ENCODE results near the gene CTDNEP1. TPM values are rescaled to one million over a fixed set of nuclear protein-coding genes. Genes with fewer than 3 reads are reported as not detected.

Gene CTDNEP1
- total RNA-seq, 6 experiments from 2014 or later, result 25.9 to 34.6 (median 31.9) TPM

- Histone ChIP-seq H3K36me3 (peaks cover 0 to 5% (median 0%) of the 10 kb centered on the region in 4 donors), H3K27me3 (no peaks in the 10 kb centered on the region), H3K4me3 (no peak overlapping the region), H3K27ac (no peak overlapping the region), H3K9me3 (no peaks in the 10 kb centered on the region), H3K4me1 (peaks cover 0 to 5% (median 0%) of the 10 kb centered on the region in 4 donors)
- intact Hi-C loops (cut with DNase I), result no loop called here
- 100% methylated on average over 1 of the region's 15 CpGs for WGBS (ENCODE audit: insufficient coverage, low coverage, low lambda C conversion rate, missing lambda C conversion rate)
- DNase-seq, result peak in 1 of 3 donors; percentile 45
- TF ChIP-seq POLR2A (IDR thresholded peaks at IDR 0.05) (no peak), CTCF (IDR thresholded peaks at IDR 0.05) (no peak)
- peak in 1 of 4 donors; percentile 3 for ATAC-seq
Measured at GRCh38 chr17:7204336-7204735, 47.2 kb downstream of the CTDNEP1 start.

GRCh38 chr17:7203391-7203790, 48.1 kb downstream of the CTDNEP1 start:
- ATAC-seq (no peak), DNase-seq (no peak)
- H3K27ac ChIP-seq, result no peak overlapping the region
- no peaks in the 10 kb centered on the region for H3K27me3 ChIP-seq
- peaks cover 0 to 5% (median 0%) of the 10 kb centered on the region in 4 donors for H3K4me1 ChIP-seq
- WGBS (ENCODE audit: insufficient coverage, low coverage, low lambda C conversion rate, missing lambda C conversion rate), result 100% methylated on average over 3 of the region's 16 CpGs
- peaks cover 0 to 5% (median 0%) of the 10 kb centered on the region in 4 donors for H3K36me3 ChIP-seq
- H3K9me3 ChIP-seq, result no peaks in the 10 kb centered on the region
- no peak for TF ChIP-seq POLR2A (IDR thresholded peaks at IDR 0.05)
- TF ChIP-seq CTCF (IDR thresholded peaks at IDR 0.05), result no peak
- H3K4me3 ChIP-seq, result no peak overlapping the region
- intact Hi-C loops (cut with DNase I), result no loop called here

- ATAC-seq (no peak), DNase-seq (peak in 2 of 3 donors; percentile 40 to 43)
- Histone ChIP-seq H3K27ac (no peak overlapping the region), H3K9me3 (no peaks in the 10 kb centered on the region), H3K36me3 (no peaks in the 10 kb centered on the region), H3K27me3 (no peaks in the 10 kb centered on the region), H3K4me1 (no peaks in the 10 kb centered on the region), H3K4me3 (no peak overlapping the region)
- TF ChIP-seq POLR2A (IDR thresholded peaks at IDR 0.05), result no peak
- no peak for TF ChIP-seq CTCF (IDR thresholded peaks at IDR 0.05)
- intact Hi-C loops (cut with DNase I), result no loop called here
- 89% methylated on average over 6 of the region's 22 CpGs for WGBS (ENCODE audit: insufficient coverage, low coverage, low lambda C conversion rate, missing lambda C conversion rate)
Measured at GRCh38 chr17:7196651-7197401, 54.7 kb downstream of the CTDNEP1 start.

GRCh38 chr17:7195971-7196370, 55.6 kb downstream of the CTDNEP1 start:
- Histone ChIP-seq H3K36me3 (no peaks in the 10 kb centered on the region), H3K27ac (no peak overlapping the region), H3K9me3 (no peaks in the 10 kb centered on the region), H3K27me3 (no peaks in the 10 kb centered on the region), H3K4me3 (no peak overlapping the region), H3K4me1 (no peaks in the 10 kb centered on the region)
- ATAC-seq, result no peak
- peak in 1 of 3 donors; percentile 17 for DNase-seq
- no peak for TF ChIP-seq POLR2A (IDR thresholded peaks at IDR 0.05)
- TF ChIP-seq CTCF (IDR thresholded peaks at IDR 0.05), result no peak
- WGBS (ENCODE audit: insufficient coverage, low coverage, low lambda C conversion rate, missing lambda C conversion rate), result 60% methylated on average over 1 of the region's 12 CpGs
- intact Hi-C loops (cut with DNase I), result no loop called here

MicroRNAs encoded within 50 kb of the gene (microRNA counts, 767-probe panel; counts per million panel counts)
- 237 counts per million for microRNA hsa-miR-324-3p
- 237 counts per million for microRNA hsa-miR-324-5p

Small RNA genes within 50 kb of the gene (microRNA-seq; reads per million reads assigned to microRNA genes)
- gene MIR324, result 896 to 1,135 reads per million in 2 donors

Small RNA genes within 50 kb of the gene (small RNA-seq; reads per million reads assigned to genes)
- 1.4 to 3.1 reads per million in 2 experiments for gene MIR324
- gene RF00019, result 0 reads per million in 2 experiments

Other genes with a start within 250 kb of the CTDNEP1 start
- gene RNASEK, start 239.1 kb downstream of the CTDNEP1 start, total RNA-seq, result 100 to 1,000 TPM in 3 of 6 experiments, 10 to 100 TPM in 3; 72.5 to 141 (median 108) TPM
- gene BCL6B, start 228.7 kb downstream of the CTDNEP1 start, total RNA-seq, result 1 to 10 TPM in 5 of 6 experiments, under 1 TPM in 1; 0.71 to 3.5 (median 1.5) TPM
- gene SLC16A13, start 215.7 kb downstream of the CTDNEP1 start, total RNA-seq, result 10 to 100 TPM; 14.7 to 66.4 (median 39.5) TPM
- 10 to 100 TPM in 1 of 6 experiments, 1 to 10 TPM in 4, under 1 TPM in 1; 0.84 to 10.2 (median 2.4) TPM for gene SLC16A11, start 207.6 kb downstream of the CTDNEP1 start, total RNA-seq
- gene CLEC10A, start 171.5 kb downstream of the CTDNEP1 start, total RNA-seq, result 1 to 10 TPM in 4 of 6 experiments, under 1 TPM in 2; 0.77 to 2.6 (median 1.5) TPM
- 100 to 1,000 TPM; 412 to 553 (median 461) TPM for gene ASGR2, start 136.9 kb downstream of the CTDNEP1 start, total RNA-seq
- 100 to 1,000 TPM; 399 to 624 (median 417) TPM for gene ASGR1, start 72.4 kb downstream of the CTDNEP1 start, total RNA-seq
- gene DLG4, start 31.9 kb downstream of the CTDNEP1 start, total RNA-seq, result 1 to 10 TPM; 3.0 to 6.4 (median 4.1) TPM
- gene ACADVL, start 31.8 kb downstream of the CTDNEP1 start, total RNA-seq, result 1,000 to 10,000 TPM in 3 of 6 experiments, 100 to 1,000 TPM in 3; 640 to 1,849 (median 1,071) TPM
- gene DVL2, start 17.2 kb downstream of the CTDNEP1 start, total RNA-seq, result 10 to 100 TPM in 4 of 6 experiments, 1 to 10 TPM in 2; 9.6 to 13.5 (median 12.8) TPM
- gene PHF23, start 12.3 kb downstream of the CTDNEP1 start, total RNA-seq, result 10 to 100 TPM; 16.0 to 24.3 (median 18.2) TPM
- 100 to 1,000 TPM; 238 to 330 (median 244) TPM for gene GABARAP, start 9.3 kb downstream of the CTDNEP1 start, total RNA-seq
- 10 to 100 TPM; 14.2 to 29.6 (median 22.9) TPM for gene ELP5, start 481 bp upstream of the CTDNEP1 start, total RNA-seq
- 100 to 1,000 TPM in 1 of 6 experiments, 10 to 100 TPM in 4, 1 to 10 TPM in 1; 9.6 to 114 (median 23.3) TPM for gene CLDN7, start 10.7 kb upstream of the CTDNEP1 start, total RNA-seq
- 1 to 10 TPM in 4 of 6 experiments, under 1 TPM in 2; 0.66 to 2.1 (median 1.4) TPM for gene SLC2A4, start 30.0 kb upstream of the CTDNEP1 start, total RNA-seq
- 1 to 10 TPM in 2 of 6 experiments, under 1 TPM in 4; 0.27 to 1.7 (median 0.90) TPM for gene YBX2, start 42.9 kb upstream of the CTDNEP1 start, total RNA-seq
- gene EIF5A, start 55.9 kb upstream of the CTDNEP1 start, total RNA-seq, result 100 to 1,000 TPM; 222 to 299 (median 238) TPM
- 10 to 100 TPM; 22.0 to 48.1 (median 23.2) TPM for gene GPS2, start 63.6 kb upstream of the CTDNEP1 start, total RNA-seq
- gene NEURL4, start 77.6 kb upstream of the CTDNEP1 start, total RNA-seq, result 10 to 100 TPM in 4 of 6 experiments, 1 to 10 TPM in 2; 4.2 to 22.1 (median 10.8) TPM
- gene ACAP1, start 84.8 kb upstream of the CTDNEP1 start, total RNA-seq, result 1 to 10 TPM; 1.6 to 6.8 (median 2.7) TPM
- gene KCTD11, start 100.4 kb upstream of the CTDNEP1 start, total RNA-seq, result 1 to 10 TPM; 2.2 to 4.4 (median 2.9) TPM
- gene TMEM95, start 103.4 kb upstream of the CTDNEP1 start, total RNA-seq, result not detected
- 1 to 10 TPM; 2.9 to 5.1 (median 4.0) TPM for gene TNK1, start 129.4 kb upstream of the CTDNEP1 start, total RNA-seq
- gene PLSCR3, start 142.8 kb upstream of the CTDNEP1 start, total RNA-seq, result 1 to 10 TPM; 5.5 to 8.9 (median 6.4) TPM
- gene TMEM256, start 152.4 kb upstream of the CTDNEP1 start, total RNA-seq, result 10 to 100 TPM; 56.4 to 95.4 (median 68.9) TPM
- 1 to 10 TPM; 1.3 to 5.3 (median 3.0) TPM for gene NLGN2, start 156.1 kb upstream of the CTDNEP1 start, total RNA-seq
- gene SPEM1, start 168.6 kb upstream of the CTDNEP1 start, total RNA-seq, result not detected
- not detected for gene SPEM2, start 173.9 kb upstream of the CTDNEP1 start, total RNA-seq
- gene SPEM3, start 177.1 kb upstream of the CTDNEP1 start, total RNA-seq, result not detected
- gene TMEM102, start 183.7 kb upstream of the CTDNEP1 start, total RNA-seq, result 1 to 10 TPM; 2.3 to 8.4 (median 4.0) TPM
- under 1 TPM in 5 of 6 experiments, not detected in 1; 0.37 to 0.84 (median 0.68) TPM for gene FGF11, start 187.8 kb upstream of the CTDNEP1 start, total RNA-seq
- 10 to 100 TPM in 2 of 6 experiments, 1 to 10 TPM in 4; 6.0 to 12.3 (median 8.2) TPM for gene CHRNB1, start 193.3 kb upstream of the CTDNEP1 start, total RNA-seq
- 10 to 100 TPM in 1 of 6 experiments, 1 to 10 TPM in 5; 5.7 to 10.5 (median 7.9) TPM for gene ZBTB4, start 227.9 kb upstream of the CTDNEP1 start, total RNA-seq
- gene SLC35G6, start 229.7 kb upstream of the CTDNEP1 start, total RNA-seq, result not detected
- 10 to 100 TPM; 36.1 to 49.9 (median 46.0) TPM for gene POLR2A, start 232.6 kb upstream of the CTDNEP1 start, total RNA-seq

Measured in right lobe of liver (tissue), 6 donors.